Fibroblast of mammary gland (primary cell): Measurements from ENCODE around the gene PDCL3.
A peak's percentile ranks its signal among the peaks of the same experiment; 100 is the strongest.

ENCODE experiments used
- DNase-seq: peaks from one replicate; pipeline ENCODE4 v3.0.0-alpha.2; 2010; ENCODE audit warnings: low read depth
- H3K4me3 ChIP-seq: 2 replicates; pipeline ENCODE4 v1.5.1; 2011; ENCODE audit warnings: low read depth, mild to moderate bottlenecking, low read length, moderate library complexity; ENCODE audit not compliant: control insufficient read depth
- CTCF ChIP-seq: conservative IDR thresholded peaks from 2 replicates; pipeline ENCODE4 v1.5.1; 2011; ENCODE audit warnings: low read depth, low read length, inconsistent platforms; ENCODE audit not compliant: control insufficient read depth, insufficient read depth

PDCL3 gene

GRCh38 chr2:100551303-100551702 is 11.5 kb upstream of the PDCL3 start:
- no peak for TF ChIP-seq CTCF
- no peak for DNase-seq

GRCh38 chr2:100554798-100555407 is 7.9 kb upstream of the PDCL3 start:
- TF ChIP-seq CTCF, result no peak
- no peak overlapping the region for H3K4me3 ChIP-seq
- no peak for DNase-seq

More at GRCh38 chr2:100551303-100551702, 11.5 kb upstream of the PDCL3 start:
- no peak overlapping the region for H3K4me3 ChIP-seq

GRCh38 chr2:100556746-100557145 is 6.0 kb upstream of the PDCL3 start:
- DNase-seq, result no peak
- H3K4me3 ChIP-seq, result no peak overlapping the region
- no peak for TF ChIP-seq CTCF

DNA sequence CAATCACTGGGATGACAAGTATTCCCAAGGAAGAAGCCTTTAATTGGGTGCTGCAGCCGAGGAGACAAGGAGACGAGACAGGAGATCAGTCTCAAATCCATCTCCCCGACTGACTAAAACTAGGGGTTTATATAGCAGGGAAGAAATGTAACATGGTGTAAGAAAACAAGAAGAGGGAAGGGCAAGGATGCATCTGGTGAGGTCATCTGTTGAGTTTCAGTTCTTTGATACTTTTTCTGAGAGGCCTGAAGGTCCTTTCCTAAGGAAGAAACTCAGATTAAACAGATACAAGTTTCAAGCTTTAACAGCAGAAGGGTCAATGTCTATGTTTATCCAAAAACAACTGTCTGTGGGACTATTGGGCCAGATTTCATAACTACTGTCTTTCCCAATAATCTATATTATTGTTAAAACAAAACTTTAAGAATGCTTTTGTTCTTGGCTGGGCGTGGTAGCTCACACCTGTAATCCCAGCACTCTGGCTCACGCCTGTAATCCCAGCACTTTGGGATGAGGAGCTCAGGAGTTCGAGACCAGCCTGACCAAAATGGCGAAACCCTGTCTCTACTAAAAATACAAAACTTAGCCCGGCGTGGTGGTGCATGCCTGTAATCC is 2.5 kb upstream of the PDCL3 start:
- no peak overlapping the region for H3K4me3 ChIP-seq
- no peak for DNase-seq
- no peak for TF ChIP-seq CTCF

- no peak overlapping the region for H3K4me3 ChIP-seq
- DNase-seq, result peak; percentile 5
- no peak for TF ChIP-seq CTCF
Observed at GRCh38 chr2:100561191-100561590, 1.6 kb upstream of the PDCL3 start.

- TF ChIP-seq CTCF, result no peak
- no peak for DNase-seq
- H3K4me3 ChIP-seq, result peak overlapping the region; percentile 95
Observed at GRCh38 chr2:100563407-100564247, 834 bp downstream of the PDCL3 start.
